Fibroblast of gingiva (primary cell): ENCODE data around the gene NFASC.

Experiments used
- DNase-seq: peaks from one replicate; pipeline ENCODE4 v3.0.0-alpha.2; 2011; ENCODE audit warnings: low read depth

The NFASC gene

GRCh38 chr1:205064301-205064700, 193.6 kb downstream of the NFASC start:
- no peak for DNase-seq

- no peak for DNase-seq
These were observed 194.2 kb downstream of the NFASC start for GRCh38 chr1:205064741-205065316.

GRCh38 chr1:205065666-205066065, 195.0 kb downstream of the NFASC start:
- no peak for DNase-seq

- no peak for DNase-seq
These were observed 195.6 kb downstream of the NFASC start for GRCh38 chr1:205066141-205066818.

GRCh38 chr1:205067031-205067430, 196.4 kb downstream of the NFASC start:
- no peak for DNase-seq

- DNase-seq, result no peak
These were observed 197.3 kb downstream of the NFASC start for GRCh38 chr1:205068001-205068400.

- peak; percentile 60 for DNase-seq
These were observed 197.9 kb downstream of the NFASC start for GRCh38 chr1:205068457-205069040.

- DNase-seq, result no peak
These were observed 198.9 kb downstream of the NFASC start for GRCh38 chr1:205069371-205070125.

- DNase-seq, result no peak
These were observed 200.4 kb downstream of the NFASC start for GRCh38 chr1:205071028-205071409.

- no peak for DNase-seq
These were observed 201.1 kb downstream of the NFASC start for GRCh38 chr1:205071801-205072200.

GRCh38 chr1:205072286-205072685, 201.6 kb downstream of the NFASC start:
- DNase-seq, result no peak
